Stimulated activated naive CD8-positive, alpha-beta T cell treated with anti-CD3 and anti-CD28 coated beads, Interleukin-15, Interleukin-2, amounts not matched to agents 100 U/mL and 50 U/mL, for 24 hours (primary cell): Measurements from ENCODE around the gene FUCA1.
A peak's percentile ranks its signal among the peaks of the same experiment; 100 is the strongest.

Experiments used
- ATAC-seq: fragments of 150-1000 bp; cut with Tn5 transposase; one replicate; pipeline ENCODE4 v1.10.0; 2021
- DNase-seq: peaks from one replicate; pipeline ENCODE4 v3.0.0; 2021

FUCA1 gene

GRCh38 chr1:23801338-23801748, 66.7 kb downstream of the FUCA1 start:
- ATAC-seq (no peak), DNase-seq (no peak)

DNA sequence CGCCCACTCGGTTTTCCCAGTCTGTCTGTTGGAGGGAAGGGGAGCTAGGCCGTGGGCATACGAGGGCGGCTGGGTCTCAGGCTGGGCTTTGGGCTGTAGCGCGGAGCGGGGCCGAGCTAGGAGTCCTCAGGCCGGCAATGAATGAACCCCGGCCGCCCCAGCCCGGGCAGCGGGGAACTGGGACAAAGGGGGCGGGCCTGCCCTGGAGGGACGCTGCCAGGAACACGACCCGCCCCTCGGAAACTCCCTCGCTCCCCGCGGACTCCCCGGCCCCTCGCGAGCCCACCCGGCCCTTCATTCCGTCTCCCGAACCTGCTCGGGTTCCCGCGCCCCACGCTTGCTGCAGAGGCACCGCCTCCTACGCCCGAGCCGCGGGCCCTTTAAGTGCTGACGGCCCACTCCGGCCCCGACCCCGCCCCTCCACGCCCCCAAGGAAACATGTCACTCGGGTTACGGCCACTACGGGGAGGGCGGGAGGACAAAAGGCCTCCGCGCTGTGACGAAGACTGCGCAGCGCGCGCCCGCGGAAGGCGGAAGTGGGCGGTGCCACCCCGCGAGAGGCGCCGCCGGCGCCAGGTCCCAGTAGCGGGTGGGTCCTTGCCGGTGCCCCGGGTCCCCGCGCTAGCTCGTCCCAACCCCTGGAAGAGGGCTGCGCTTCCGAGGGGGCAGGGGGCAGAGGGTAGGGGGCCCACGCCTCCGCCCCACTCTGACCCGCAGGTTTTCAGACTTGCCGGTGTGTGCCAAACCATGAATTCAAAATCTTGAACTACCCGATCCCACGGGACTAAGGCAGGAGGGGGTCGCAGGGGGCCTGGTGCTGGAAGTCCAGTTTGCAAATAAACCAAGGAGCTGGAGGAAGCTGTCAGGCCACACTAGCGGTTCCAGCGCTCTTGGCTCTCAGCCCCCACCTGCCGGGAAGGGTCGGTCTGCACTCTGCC, 67.4 kb downstream of the FUCA1 start, which contains the start of gene GALE:
Gene GALE, minus strand, starts transcription at position 355 of the 938 bp plus-strand sequence. CDS start 1,747 bp downstream, outside the sequence.
- ATAC-seq, result peak; percentile 90
- DNase-seq, result peak; percentile 97

GRCh38 chr1:23799570-23800399, 68.3 kb downstream of the FUCA1 start:
- peak; percentile 17 for ATAC-seq
- peak; percentile 56 for DNase-seq

GRCh38 chr1:23799255-23799569, 68.9 kb downstream of the FUCA1 start:
- DNase-seq, result no peak
- no peak for ATAC-seq

DNA sequence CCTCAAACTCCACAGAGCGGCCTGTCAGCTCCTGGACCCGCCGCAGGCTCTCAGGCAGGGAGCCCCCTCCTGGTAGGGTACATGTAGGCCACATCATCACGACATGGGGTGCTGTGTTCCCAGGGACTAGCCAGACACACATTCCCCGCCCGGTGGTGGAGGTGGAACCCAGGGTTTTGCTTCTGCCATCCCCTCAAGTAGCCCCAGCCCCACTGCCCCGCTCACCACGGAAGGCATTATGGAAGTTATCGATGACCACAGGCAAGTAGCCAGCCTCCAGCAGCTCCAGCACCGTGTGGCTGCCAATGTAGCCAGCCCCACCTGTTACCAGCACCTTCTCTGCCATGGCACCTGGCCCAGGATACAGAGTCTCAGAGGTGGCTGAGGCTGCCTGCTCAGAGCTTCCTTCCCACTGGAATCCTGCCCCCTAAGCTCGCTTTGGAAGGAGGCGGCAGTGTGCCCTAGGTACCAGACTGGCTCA, 69.4 kb downstream of the FUCA1 start:
- DNase-seq (peak; percentile 32), ATAC-seq (no peak)

DNA sequence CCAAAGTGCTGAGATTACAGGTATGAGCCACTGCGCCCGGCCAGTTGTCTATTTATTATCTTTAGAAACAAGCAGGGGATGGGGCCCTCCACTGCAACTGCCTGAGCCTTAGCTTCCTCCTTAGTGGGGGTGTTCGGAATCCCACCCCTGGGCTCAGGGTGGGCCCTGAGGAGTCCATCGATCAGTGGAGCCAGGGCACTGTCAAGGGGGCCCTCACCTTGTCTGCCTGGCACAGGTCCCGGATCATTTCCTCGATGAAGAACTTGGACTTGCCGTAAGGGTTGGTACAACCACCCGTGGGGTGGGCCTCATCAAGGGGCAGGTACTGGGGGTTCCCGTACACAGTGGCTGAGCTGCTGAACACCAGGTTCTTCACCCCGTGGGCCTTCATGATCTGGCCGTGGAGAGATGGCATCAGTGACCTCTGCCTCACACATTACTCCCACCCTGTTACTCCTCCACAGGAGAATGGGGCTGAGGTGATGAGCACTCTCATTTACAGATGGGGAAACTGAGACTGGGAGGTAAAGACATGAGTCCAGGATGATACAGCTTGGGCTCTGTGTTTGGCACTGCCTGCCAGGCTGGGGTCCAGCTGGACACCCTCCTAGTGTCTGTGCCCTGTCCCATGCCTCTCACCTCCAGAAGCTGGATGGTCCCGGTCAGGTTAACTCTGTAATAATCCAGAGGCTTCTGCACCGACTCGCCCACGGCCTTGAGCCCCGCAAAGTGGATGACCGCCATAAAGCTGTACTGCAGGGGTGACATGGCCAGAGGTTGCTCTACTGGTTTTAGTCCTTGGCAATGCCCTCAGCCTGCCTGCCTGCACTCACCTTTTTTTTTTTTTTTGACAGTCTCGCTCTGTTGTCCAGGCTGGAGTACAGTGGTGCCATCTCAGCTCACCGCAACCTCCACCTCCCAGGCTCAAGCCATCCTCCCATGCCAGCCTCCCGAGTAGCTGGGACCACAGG, 70.3 kb downstream of the FUCA1 start:
- DNase-seq, result no peak
- ATAC-seq, result no peak

- ATAC-seq (no peak), DNase-seq (no peak)
Observed at GRCh38 chr1:23796466-23797271, 71.4 kb downstream of the FUCA1 start.

DNA sequence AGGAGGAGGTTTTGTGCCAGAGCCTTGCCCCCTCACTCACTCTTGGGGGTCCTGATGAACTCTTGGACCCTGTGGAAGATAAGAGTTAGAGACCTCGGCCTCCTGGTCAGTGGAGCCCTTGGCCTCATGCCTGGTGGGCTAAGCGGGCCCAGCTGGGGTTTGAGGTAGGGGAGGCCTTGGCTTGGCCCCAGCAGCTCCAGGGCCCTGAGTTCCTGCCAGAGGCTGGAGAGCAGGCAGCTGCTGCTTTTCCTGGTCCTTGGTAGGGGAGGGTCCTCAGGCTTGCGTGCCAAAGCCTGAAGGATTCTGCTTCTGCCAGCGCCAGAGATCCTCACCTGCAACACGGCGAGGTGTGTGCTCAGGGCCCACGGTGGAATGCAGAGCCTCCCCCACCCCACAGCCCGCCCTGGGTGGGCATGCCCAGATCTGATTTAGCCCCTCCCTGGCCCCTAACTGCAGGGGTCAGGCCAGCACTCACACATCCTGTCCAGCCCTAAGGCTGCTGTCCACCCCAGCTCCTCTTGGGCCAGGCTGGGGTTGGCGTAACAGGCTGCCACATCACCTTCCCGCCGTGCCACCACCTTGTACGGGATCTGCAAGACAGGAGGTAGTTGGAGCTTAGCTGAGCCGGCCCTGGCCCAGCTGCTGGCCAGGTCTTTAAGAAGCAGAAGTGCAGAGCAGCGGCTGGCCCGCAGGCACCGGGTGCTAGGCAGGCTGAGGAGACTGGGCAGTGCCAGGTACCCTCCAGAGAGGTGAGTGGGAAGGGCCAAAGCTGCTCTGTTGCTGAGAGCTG, 72.2 kb downstream of the FUCA1 start:
- ATAC-seq (no peak), DNase-seq (no peak)
